Measurements from ENCODE around the gene SOWAHD.
A peak's percentile ranks its signal among the peaks of the same experiment; 100 is the strongest.
"Not testable (repeated sequence)": the region's sequence is repeated elsewhere in the genome, so short reads cannot be mapped to it uniquely, and the experiment has no call there.

Gene SOWAHD

DNA sequence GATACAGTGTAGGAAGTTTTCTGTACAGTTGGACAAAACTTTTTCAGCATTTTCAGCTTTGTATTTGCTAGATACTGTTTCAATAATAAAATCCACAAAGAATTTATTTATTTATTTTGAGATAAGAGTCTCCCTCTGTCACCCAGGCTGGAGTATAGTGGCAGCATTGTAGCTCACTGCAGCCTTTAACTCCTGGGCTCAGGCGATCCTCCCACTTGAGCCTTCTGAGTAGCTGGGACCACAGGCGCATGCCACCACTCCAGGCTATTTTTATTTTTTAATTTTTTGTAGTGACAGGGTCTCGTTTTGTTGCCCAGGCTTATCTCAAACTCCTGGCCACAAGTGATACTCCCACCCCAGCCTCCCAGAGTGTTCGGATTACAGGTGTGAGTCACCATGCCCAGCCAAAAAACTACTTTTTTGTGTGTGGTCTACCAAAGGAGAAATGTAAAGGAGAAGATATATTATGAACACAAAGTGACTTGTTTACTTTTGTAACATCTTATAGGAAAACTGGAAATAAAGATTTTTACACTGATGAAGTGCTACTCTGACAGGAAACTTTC lies 13.0 kb upstream of the SOWAHD start:
- DNase-seq (ENCODE audit: low read depth, low spot score): no peak
- H3K4me3 ChIP-seq (ENCODE audit: low read depth, low read length): no peak overlapping the region
- in situ Hi-C loops (cut with HindIII; ENCODE audit: low sequenced_read_pairs): no loop called here
- TF ChIP-seq, protein P1, sequence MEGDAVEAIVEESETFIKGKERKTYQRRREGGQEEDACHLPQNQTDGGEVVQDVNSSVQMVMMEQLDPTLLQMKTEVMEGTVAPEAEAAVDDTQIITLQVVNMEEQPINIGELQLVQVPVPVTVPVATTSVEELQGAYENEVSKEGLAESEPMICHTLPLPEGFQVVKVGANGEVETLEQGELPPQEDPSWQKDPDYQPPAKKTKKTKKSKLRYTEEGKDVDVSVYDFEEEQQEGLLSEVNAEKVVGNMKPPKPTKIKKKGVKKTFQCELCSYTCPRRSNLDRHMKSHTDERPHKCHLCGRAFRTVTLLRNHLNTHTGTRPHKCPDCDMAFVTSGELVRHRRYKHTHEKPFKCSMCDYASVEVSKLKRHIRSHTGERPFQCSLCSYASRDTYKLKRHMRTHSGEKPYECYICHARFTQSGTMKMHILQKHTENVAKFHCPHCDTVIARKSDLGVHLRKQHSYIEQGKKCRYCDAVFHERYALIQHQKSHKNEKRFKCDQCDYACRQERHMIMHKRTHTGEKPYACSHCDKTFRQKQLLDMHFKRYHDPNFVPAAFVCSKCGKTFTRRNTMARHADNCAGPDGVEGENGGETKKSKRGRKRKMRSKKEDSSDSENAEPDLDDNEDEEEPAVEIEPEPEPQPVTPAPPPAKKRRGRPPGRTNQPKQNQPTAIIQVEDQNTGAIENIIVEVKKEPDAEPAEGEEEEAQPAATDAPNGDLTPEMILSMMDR (IDR thresholded peaks at IDR 0.05; ENCODE audit: low read depth, low read length): no peak

DNA sequence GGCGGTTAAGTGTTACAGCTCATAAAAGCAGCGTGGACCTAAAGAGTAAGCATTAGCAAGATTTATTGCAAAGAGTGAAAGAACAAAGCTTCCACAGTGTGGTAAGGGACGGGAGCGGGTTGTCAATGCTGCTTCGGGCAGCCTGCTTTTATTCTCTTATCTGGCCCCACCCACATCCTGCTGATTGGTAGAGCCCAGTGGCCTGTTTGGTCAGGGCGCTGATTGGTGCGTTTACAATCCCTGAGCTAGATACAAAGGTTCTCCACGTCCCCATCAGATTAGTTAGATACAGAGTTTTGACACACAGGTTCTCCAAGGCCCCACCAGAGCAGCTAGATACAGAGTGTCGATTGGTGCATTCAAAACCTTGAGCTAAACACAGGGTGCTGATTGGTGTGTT lies 8.3 kb upstream of the SOWAHD start:
- DNase-seq (ENCODE audit: low read depth, low spot score); in situ Hi-C loops (cut with HindIII; ENCODE audit: low sequenced_read_pairs): not testable (repeated sequence)

DNA sequence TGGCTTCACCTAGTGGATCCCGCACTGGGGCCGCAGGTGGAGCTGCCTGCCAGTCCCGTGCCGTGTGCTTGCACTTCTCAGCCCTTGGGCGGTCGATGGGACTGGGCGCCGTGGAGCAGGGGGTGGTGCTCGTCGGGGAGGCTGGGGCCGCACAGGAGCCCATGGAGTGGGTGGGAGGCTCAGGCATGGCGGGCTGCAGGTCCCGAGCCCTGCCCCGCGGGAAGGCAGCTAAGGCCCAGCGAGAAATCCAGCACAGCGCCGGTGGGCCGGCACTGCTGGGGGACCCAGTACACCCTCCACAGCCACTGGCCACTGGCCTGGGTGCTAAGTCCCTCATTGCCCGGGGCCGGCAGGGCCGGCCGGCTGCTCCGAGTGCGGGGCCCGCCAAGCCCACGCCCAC lies 7.6 kb upstream of the SOWAHD start:
- DNase-seq (ENCODE audit: low read depth, low spot score); in situ Hi-C loops (cut with HindIII; ENCODE audit: low sequenced_read_pairs); H3K4me3 ChIP-seq (ENCODE audit: low read depth, low read length): not testable (repeated sequence)

More for the DNA sequence above, 8.3 kb upstream of the SOWAHD start:
- H3K4me3 ChIP-seq (ENCODE audit: low read depth, low read length): not testable (repeated sequence)

DNA sequence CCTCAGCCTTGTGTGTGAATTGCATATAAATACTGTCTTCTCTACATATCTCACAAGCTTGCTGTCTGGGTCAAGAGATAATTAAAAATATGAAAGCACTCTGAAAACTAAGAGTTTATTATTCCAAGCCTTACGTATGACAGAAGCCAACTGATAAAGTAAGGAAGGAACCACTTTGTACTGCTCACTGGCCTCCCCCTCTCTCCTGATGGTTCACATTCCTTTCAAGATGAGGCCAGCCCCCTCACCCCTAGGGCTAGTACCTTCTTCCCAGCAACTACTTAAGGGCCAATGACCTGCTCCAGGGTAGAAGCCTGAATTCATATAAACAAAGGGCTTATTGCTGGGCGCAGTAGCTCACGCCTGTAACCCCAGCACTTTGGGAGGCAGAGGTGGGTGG lies 5.4 kb upstream of the SOWAHD start:
- no peak overlapping the region for H3K4me3 ChIP-seq (ENCODE audit: low read depth, low read length)
- DNase-seq (ENCODE audit: low read depth, low spot score): no peak
- TF ChIP-seq, protein P1 (IDR thresholded peaks at IDR 0.05; ENCODE audit: low read depth, low read length): no peak
- in situ Hi-C loops (cut with HindIII; ENCODE audit: low sequenced_read_pairs): no loop called here

DNA sequence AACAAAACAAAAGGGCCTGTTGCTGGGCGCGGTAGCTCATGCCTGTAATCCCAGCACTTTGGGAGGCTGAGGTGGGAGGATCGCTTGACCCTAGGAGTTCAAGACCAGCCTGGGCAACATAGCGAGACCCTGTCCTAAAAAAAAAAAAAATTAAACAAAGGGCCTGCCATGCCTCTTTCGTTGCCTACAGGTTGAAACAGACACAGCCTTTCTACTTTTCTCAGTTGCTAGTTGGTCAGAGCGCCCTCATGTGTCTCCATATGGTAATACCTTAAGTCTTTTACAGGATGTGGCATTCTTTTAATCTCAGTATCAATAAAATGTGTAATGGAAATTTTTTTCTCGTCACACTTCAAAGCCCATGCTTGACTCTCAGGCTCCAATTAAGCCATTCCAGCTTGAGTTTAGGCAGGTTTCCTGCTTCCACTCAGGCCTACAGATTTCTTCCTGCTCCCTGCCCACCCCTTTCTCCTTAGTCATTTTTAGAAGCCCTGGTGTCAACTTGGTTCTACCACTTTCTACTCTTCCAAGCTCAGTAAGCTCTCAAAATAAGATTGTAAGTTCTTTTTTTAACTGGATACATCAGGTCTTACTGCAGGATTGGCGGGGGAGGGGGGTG lies 4.6 kb upstream of the SOWAHD start:
- TF ChIP-seq, protein P1 (IDR thresholded peaks at IDR 0.05; ENCODE audit: low read depth, low read length): peak; percentile 45
- H3K4me3 ChIP-seq (ENCODE audit: low read depth, low read length): no peak overlapping the region
- in situ Hi-C loops (cut with HindIII; ENCODE audit: low sequenced_read_pairs): no loop called here
- DNase-seq (ENCODE audit: low read depth, low spot score): peak; percentile 41

DNA sequence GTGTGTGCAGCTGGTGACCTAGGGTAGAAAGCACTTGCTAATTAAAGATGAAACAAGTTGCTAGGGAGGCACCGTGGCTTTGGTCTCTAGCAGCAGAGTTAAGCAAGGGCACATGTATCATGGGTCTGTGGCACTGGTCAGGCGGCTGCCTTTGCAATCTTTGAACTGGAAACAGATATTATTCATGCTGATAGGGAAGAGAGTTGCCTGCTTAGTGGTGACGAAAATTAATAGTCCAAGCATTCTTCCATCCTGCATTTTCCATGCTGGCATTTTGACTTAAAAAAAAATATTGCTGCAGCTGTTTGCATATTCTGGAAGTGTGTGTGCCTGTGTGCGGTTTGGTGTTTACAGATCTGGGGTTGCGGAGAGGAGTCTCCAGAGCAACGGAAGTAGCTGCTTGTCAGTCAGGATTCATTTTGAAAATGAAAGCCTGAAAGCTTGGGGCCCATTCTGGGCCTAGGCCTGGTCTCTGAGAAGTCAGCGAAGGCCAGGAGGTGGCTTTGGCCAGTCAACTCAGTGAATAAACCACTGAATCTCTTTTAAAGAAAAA lies 2.3 kb upstream of the SOWAHD start:
- no peak overlapping the region for H3K4me3 ChIP-seq (ENCODE audit: low read depth, low read length)
- no peak for DNase-seq (ENCODE audit: low read depth, low spot score)
- in situ Hi-C loops (cut with HindIII; ENCODE audit: low sequenced_read_pairs): no loop called here
- TF ChIP-seq, protein P1 (IDR thresholded peaks at IDR 0.05; ENCODE audit: low read depth, low read length): no peak

DNA sequence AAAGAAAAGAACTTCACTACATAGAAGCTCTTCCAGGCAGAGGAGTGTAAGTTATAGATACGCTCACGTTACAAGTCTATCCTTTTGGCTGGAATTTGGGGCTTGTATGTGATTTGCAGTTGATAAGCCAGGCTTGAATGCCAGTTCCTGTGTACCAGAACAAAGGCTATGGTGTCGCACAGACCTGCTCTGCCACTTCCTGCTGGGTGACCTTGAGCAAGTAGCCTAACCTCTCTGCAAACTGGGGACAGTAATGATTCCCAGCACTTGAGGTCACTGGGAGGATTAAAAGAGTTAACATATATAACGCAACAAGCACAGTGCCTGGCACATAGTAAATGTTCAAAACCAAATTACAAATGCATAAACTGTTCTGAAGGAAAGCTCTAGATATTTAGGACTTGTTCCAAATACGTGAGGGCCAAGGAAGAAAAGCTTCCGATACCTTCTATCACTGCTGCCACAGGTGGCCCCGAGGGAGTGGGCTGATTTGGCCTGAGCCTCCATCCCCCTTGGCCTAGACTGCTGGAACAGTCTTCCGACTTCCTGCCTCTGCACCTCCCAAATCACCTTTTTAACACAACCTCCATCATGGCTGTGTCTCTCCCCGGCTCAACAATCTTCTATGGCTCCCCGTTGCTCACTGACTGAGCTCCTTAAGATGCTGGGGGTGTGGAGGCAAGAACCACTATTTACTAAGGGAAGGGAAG lies 1.3 kb upstream of the SOWAHD start:
- no peak overlapping the region for H3K4me3 ChIP-seq (ENCODE audit: low read depth, low read length)
- TF ChIP-seq, protein P1 (IDR thresholded peaks at IDR 0.05; ENCODE audit: low read depth, low read length): no peak
- DNase-seq (ENCODE audit: low read depth, low spot score): no peak
- in situ Hi-C loops (cut with HindIII; ENCODE audit: low sequenced_read_pairs): no loop called here

Measured in astrocyte of the spinal cord (primary cell).